Measurements from ENCODE around the gene PRDM8.

GRCh38 chr4:80232707-80233370 lies 35.5 kb downstream of the PRDM8 start:
- no peak for TF ChIP-seq CTCF (IDR thresholded peaks at IDR 0.05; ENCODE audit: low read depth, low read length)
- TF ChIP-seq POLR2A (IDR thresholded peaks at IDR 0.05; ENCODE audit: extremely low read depth, insufficient read length): no peak
- no peak for TF ChIP-seq MYC (IDR thresholded peaks at IDR 0.05; ENCODE audit: low read depth, low read length)
- TF ChIP-seq MAX (IDR thresholded peaks at IDR 0.05; ENCODE audit: low read depth, low read length): no peak

All from NB4 (cell line).